K562 (cell line): ENCODE results near the gene CCAR1.

ENCODE experiments used
- BRCA1 ChIP-seq, 2 experiments: fragments of 450-650 bp in 1 of 2; sonication (generic) in 1 of 2; formaldehyde crosslinking in 1 of 2; IDR thresholded peaks; 2 replicates each; pipeline versions ENCODE4 v1.5.0 to v1.6.1; 2017 to 2020; ENCODE audit warnings: mild to moderate bottlenecking in 1 of 2, missing genetic modification reagents in 1 of 2
- EZH2 ChIP-seq: IDR thresholded peaks from 2 replicates; pipeline ENCODE4 v1.6.1; 2012; ENCODE audit warnings: low read depth, mild to moderate bottlenecking, inconsistent platforms, low read length, borderline replicate concordance
- HMG20B ChIP-seq: fragments of 250-450 bp; sonication (Bioruptor Pico); IDR thresholded peaks from 2 replicates; pipeline ENCODE4 v1.5.0; 2021; ENCODE audit warnings: mild to moderate bottlenecking
- MCM2 ChIP-seq: fragments of 450-650 bp; IDR thresholded peaks from 2 replicates; pipeline ENCODE4 v1.6.1; 2017; ENCODE audit warnings: low read depth, mild to moderate bottlenecking
- SMAD3 ChIP-seq: fragments of 450-650 bp; formaldehyde crosslinking; conservative IDR thresholded peaks from 2 replicates; pipeline ENCODE4 v1.4.0; 2020; ENCODE audit warnings: mild to moderate bottlenecking
- SPI1 ChIP-seq: IDR thresholded peaks from 2 replicates; pipeline ENCODE4 v1.6.1; 2011; ENCODE audit warnings: low read depth, low read length, control low read depth, borderline replicate concordance
- ZBTB1 ChIP-seq: sonication (generic); formaldehyde crosslinking; IDR thresholded peaks from 2 replicates; pipeline ENCODE4 v1.8.1; 2023; ENCODE audit warnings: missing genetic modification reagents, low read depth, mild to moderate bottlenecking, borderline replicate concordance
- TF ChIP-seq, protein P1 (sequence below), 2 experiments: fragments of 450-650 bp; formaldehyde crosslinking in 1 of 2; IDR thresholded peaks; 2 replicates each; pipeline versions ENCODE4 v1.4.0 to v1.6.1; 2014 to 2020; ENCODE audit warnings: mild to moderate bottlenecking in 2 of 2, borderline replicate concordance in 1 of 2, low read depth in 1 of 2
- TF ChIP-seq, protein P2 (sequence below), 3 experiments: fragments of 200-800 bp in 1 of 3; fragments of 250-450 bp in 1 of 3; fragments of 450-650 bp in 1 of 3; sonication (Bioruptor Pico) in 1 of 3; sonication (Bioruptor generic) in 1 of 3; formaldehyde crosslinking in 1 of 3; IDR thresholded peaks; 2 replicates each; pipeline versions ENCODE4 v1.6.1 to v1.8.0; 2016 to 2022; ENCODE audit warnings: mild to moderate bottlenecking in 2 of 3, missing genetic modification characterization in 2 of 3, missing compliant biosample characterization in 1 of 3, moderate library complexity in 1 of 3
- TF ChIP-seq, protein P3 (sequence below): fragments of 450-650 bp; formaldehyde crosslinking; IDR thresholded peaks from 2 replicates; pipeline ENCODE4 v1.4.0; 2020; ENCODE audit warnings: mild to moderate bottlenecking, moderate library complexity

DNA sequence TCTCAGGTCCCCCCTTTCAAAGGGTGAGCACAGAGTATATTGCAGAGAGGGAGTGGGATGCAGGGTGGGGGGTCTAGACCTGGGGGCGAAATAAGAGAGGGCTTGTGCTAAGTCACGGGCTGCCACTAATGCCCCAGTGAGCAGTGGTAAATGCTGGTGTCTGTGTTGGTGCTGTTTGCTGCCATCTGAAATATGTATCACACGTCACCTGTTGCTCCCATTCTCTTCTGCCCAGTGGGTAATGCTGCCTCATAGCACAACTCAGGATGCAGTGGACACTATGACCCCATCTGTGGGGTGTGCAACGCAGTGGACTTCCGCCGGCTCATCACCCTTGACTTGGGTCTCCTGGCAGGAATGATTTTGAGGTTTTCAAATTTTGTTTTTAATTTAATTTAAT, 108.9 kb downstream of the CCAR1 start:
- no peak for TF ChIP-seq BRCA1 (IDR thresholded peaks at IDR 0.05)
- TF ChIP-seq BRCA1 (CRISPR knock-in tag; IDR thresholded peaks at IDR 0.05) = no peak
- TF ChIP-seq MCM2 = no peak
- no peak for TF ChIP-seq HMG20B (CRISPR knock-in tag)
- TF ChIP-seq, protein P1, sequence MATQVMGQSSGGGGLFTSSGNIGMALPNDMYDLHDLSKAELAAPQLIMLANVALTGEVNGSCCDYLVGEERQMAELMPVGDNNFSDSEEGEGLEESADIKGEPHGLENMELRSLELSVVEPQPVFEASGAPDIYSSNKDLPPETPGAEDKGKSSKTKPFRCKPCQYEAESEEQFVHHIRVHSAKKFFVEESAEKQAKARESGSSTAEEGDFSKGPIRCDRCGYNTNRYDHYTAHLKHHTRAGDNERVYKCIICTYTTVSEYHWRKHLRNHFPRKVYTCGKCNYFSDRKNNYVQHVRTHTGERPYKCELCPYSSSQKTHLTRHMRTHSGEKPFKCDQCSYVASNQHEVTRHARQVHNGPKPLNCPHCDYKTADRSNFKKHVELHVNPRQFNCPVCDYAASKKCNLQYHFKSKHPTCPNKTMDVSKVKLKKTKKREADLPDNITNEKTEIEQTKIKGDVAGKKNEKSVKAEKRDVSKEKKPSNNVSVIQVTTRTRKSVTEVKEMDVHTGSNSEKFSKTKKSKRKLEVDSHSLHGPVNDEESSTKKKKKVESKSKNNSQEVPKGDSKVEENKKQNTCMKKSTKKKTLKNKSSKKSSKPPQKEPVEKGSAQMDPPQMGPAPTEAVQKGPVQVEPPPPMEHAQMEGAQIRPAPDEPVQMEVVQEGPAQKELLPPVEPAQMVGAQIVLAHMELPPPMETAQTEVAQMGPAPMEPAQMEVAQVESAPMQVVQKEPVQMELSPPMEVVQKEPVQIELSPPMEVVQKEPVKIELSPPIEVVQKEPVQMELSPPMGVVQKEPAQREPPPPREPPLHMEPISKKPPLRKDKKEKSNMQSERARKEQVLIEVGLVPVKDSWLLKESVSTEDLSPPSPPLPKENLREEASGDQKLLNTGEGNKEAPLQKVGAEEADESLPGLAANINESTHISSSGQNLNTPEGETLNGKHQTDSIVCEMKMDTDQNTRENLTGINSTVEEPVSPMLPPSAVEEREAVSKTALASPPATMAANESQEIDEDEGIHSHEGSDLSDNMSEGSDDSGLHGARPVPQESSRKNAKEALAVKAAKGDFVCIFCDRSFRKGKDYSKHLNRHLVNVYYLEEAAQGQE (IDR thresholded peaks at IDR 0.05; ENCODE audit: borderline replicate concordance) = no peak
- TF ChIP-seq, protein P1 (CRISPR knock-in tag; IDR thresholded peaks at IDR 0.05; ENCODE audit: low read depth) = no peak
- no peak for TF ChIP-seq SMAD3 (CRISPR knock-in tag)
- TF ChIP-seq, protein P2, sequence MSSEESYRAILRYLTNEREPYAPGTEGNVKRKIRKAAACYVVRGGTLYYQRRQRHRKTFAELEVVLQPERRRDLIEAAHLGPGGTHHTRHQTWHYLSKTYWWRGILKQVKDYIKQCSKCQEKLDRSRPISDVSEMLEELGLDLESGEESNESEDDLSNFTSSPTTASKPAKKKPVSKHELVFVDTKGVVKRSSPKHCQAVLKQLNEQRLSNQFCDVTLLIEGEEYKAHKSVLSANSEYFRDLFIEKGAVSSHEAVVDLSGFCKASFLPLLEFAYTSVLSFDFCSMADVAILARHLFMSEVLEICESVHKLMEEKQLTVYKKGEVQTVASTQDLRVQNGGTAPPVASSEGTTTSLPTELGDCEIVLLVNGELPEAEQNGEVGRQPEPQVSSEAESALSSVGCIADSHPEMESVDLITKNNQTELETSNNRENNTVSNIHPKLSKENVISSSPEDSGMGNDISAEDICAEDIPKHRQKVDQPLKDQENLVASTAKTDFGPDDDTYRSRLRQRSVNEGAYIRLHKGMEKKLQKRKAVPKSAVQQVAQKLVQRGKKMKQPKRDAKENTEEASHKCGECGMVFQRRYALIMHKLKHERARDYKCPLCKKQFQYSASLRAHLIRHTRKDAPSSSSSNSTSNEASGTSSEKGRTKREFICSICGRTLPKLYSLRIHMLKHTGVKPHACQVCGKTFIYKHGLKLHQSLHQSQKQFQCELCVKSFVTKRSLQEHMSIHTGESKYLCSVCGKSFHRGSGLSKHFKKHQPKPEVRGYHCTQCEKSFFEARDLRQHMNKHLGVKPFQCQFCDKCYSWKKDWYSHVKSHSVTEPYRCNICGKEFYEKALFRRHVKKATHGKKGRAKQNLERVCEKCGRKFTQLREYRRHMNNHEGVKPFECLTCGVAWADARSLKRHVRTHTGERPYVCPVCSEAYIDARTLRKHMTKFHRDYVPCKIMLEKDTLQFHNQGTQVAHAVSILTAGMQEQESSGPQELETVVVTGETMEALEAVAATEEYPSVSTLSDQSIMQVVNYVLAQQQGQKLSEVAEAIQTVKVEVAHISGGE (CRISPR knock-in tag; IDR thresholded peaks at IDR 0.05) = no peak
- no peak for TF ChIP-seq ZBTB1 (CRISPR knock-in tag)
- no peak for TF ChIP-seq EZH2
- no peak for TF ChIP-seq SPI1
- TF ChIP-seq, protein P3, sequence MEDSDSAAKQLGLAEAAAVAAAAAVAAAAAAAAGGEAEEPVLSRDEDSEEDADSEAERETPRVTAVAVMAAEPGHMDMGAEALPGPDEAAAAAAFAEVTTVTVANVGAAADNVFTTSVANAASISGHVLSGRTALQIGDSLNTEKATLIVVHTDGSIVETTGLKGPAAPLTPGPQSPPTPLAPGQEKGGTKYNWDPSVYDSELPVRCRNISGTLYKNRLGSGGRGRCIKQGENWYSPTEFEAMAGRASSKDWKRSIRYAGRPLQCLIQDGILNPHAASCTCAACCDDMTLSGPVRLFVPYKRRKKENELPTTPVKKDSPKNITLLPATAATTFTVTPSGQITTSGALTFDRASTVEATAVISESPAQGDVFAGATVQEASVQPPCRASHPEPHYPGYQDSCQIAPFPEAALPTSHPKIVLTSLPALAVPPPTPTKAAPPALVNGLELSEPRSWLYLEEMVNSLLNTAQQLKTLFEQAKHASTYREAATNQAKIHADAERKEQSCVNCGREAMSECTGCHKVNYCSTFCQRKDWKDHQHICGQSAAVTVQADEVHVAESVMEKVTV (CRISPR knock-in tag) = no peak
